ENCODE data around the gene INPP5F. TPM values are rescaled to one million over a fixed set of nuclear protein-coding genes. Genes with fewer than 3 reads are reported as not detected.

The INPP5F gene
- total and polyA plus RNA-seq, 2 experiments from 2014 or later = 41.4 to 86.0 TPM

DNA sequence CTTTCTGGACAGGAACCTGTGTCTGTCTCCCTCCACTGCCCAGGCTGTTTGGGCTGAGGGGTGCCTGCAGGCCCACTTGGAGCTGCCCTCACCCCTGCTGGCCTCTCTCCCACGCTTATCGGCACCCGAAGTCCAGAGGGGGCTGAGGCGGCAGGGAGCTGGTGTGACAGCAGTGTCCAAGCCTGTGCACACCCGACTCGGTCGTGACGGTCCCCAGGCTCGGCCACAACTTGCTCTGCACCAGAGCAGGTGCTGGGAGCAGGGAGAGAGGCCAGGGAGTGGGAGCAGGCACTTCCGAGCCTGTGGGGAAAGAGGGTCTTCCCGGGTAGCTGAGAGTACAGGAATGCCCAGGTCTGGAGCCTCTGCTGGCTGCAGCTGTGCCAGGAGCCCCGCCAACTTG lies 23.0 kb downstream of the INPP5F start:
- ATAC-seq (no peak; the same call in 2 of the 3 replicates), DNase-seq (ENCODE audit: low spot score) (no peak)
- peaks cover 24% of the 10 kb centered on the region for H3K79me2 ChIP-seq (replicated peaks; ENCODE audit: insufficient read depth)
- no peak overlapping the region for H3K4me2 ChIP-seq
- Mint-ChIP-seq H3K27me3 (ENCODE audit: insufficient read depth, low read depth, poor library complexity) (peaks cover 3% of the 10 kb centered on the region), H3K9me3 (peaks cover 11% of the 10 kb centered on the region), H3K4me3 (no peak overlapping the region), H3K27ac (no peak overlapping the region), H3K4me1 (peaks cover 14% of the 10 kb centered on the region), H3K36me3 (ENCODE audit: low read depth) (peaks cover 15% of the 10 kb centered on the region; the same call in 2 of the 3 replicates)
- H3K27ac ChIP-seq (ENCODE audit: low read depth) = no peak overlapping the region
- no peaks in the 10 kb centered on the region for H4K20me1 ChIP-seq (replicated peaks; ENCODE audit: insufficient read depth)
- H3K4me1 ChIP-seq (ENCODE audit: insufficient read depth) = no peaks in the 10 kb centered on the region
- no peaks in the 10 kb centered on the region for H3F3A ChIP-seq (replicated peaks; ENCODE audit: low read depth)
- H3K9me2 ChIP-seq (ENCODE audit: insufficient read depth) = no peaks in the 10 kb centered on the region
- TF ChIP-seq ZNF331 (CRISPR knock-in tag; IDR thresholded peaks at IDR 0.05; ENCODE audit: low read depth) = no peak
- TF ChIP-seq, protein P1, sequence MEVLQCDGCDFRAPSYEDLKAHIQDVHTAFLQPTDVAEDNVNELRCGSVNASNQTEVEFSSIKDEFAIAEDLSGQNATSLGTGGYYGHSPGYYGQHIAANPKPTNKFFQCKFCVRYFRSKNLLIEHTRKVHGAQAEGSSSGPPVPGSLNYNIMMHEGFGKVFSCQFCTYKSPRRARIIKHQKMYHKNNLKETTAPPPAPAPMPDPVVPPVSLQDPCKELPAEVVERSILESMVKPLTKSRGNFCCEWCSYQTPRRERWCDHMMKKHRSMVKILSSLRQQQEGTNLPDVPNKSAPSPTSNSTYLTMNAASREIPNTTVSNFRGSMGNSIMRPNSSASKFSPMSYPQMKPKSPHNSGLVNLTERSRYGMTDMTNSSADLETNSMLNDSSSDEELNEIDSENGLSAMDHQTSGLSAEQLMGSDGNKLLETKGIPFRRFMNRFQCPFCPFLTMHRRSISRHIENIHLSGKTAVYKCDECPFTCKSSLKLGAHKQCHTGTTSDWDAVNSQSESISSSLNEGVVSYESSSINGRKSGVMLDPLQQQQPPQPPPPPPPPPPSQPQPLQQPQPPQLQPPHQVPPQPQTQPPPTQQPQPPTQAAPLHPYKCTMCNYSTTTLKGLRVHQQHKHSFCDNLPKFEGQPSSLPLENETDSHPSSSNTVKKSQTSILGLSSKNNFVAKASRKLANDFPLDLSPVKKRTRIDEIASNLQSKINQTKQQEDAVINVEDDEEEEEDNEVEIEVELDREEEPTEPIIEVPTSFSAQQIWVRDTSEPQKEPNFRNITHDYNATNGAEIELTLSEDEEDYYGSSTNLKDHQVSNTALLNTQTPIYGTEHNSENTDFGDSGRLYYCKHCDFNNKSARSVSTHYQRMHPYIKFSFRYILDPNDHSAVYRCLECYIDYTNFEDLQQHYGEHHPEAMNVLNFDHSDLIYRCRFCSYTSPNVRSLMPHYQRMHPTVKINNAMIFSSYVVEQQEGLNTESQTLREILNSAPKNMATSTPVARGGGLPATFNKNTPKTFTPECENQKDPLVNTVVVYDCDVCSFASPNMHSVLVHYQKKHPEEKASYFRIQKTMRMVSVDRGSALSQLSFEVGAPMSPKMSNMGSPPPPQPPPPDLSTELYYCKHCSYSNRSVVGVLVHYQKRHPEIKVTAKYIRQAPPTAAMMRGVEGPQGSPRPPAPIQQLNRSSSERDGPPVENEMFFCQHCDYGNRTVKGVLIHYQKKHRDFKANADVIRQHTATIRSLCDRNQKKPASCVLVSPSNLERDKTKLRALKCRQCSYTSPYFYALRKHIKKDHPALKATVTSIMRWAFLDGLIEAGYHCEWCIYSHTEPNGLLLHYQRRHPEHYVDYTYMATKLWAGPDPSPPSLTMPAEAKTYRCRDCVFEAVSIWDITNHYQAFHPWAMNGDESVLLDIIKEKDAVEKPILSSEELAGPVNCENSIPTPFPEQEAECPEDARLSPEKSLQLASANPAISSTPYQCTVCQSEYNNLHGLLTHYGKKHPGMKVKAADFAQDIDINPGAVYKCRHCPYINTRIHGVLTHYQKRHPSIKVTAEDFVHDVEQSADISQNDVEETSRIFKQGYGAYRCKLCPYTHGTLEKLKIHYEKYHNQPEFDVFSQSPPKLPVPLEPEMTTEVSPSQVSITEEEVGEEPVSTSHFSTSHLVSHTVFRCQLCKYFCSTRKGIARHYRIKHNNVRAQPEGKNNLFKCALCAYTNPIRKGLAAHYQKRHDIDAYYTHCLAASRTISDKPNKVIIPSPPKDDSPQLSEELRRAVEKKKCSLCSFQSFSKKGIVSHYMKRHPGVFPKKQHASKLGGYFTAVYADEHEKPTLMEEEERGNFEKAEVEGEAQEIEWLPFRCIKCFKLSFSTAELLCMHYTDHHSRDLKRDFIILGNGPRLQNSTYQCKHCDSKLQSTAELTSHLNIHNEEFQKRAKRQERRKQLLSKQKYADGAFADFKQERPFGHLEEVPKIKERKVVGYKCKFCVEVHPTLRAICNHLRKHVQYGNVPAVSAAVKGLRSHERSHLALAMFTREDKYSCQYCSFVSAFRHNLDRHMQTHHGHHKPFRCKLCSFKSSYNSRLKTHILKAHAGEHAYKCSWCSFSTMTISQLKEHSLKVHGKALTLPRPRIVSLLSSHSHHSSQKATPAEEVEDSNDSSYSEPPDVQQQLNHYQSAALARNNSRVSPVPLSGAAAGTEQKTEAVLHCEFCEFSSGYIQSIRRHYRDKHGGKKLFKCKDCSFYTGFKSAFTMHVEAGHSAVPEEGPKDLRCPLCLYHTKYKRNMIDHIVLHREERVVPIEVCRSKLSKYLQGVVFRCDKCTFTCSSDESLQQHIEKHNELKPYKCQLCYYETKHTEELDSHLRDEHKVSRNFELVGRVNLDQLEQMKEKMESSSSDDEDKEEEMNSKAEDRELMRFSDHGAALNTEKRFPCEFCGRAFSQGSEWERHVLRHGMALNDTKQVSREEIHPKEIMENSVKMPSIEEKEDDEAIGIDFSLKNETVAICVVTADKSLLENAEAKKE (CRISPR knock-in tag; IDR thresholded peaks at IDR 0.05) = no peak
- TF ChIP-seq EZH2phosphoT487 (IDR thresholded peaks at IDR 0.05; ENCODE audit: unreplicated experiment) = no peak
- no peak for TF ChIP-seq STAT1 (IDR thresholded peaks at IDR 0.05; ENCODE audit: unreplicated experiment)
- TF ChIP-seq, protein P2, sequence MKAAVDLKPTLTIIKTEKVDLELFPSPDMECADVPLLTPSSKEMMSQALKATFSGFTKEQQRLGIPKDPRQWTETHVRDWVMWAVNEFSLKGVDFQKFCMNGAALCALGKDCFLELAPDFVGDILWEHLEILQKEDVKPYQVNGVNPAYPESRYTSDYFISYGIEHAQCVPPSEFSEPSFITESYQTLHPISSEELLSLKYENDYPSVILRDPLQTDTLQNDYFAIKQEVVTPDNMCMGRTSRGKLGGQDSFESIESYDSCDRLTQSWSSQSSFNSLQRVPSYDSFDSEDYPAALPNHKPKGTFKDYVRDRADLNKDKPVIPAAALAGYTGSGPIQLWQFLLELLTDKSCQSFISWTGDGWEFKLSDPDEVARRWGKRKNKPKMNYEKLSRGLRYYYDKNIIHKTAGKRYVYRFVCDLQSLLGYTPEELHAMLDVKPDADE (IDR thresholded peaks at IDR 0.05) = no peak
- no peak for TF ChIP-seq JUNB (IDR thresholded peaks at IDR 0.05; ENCODE audit: unreplicated experiment)
- TF ChIP-seq, protein P3, sequence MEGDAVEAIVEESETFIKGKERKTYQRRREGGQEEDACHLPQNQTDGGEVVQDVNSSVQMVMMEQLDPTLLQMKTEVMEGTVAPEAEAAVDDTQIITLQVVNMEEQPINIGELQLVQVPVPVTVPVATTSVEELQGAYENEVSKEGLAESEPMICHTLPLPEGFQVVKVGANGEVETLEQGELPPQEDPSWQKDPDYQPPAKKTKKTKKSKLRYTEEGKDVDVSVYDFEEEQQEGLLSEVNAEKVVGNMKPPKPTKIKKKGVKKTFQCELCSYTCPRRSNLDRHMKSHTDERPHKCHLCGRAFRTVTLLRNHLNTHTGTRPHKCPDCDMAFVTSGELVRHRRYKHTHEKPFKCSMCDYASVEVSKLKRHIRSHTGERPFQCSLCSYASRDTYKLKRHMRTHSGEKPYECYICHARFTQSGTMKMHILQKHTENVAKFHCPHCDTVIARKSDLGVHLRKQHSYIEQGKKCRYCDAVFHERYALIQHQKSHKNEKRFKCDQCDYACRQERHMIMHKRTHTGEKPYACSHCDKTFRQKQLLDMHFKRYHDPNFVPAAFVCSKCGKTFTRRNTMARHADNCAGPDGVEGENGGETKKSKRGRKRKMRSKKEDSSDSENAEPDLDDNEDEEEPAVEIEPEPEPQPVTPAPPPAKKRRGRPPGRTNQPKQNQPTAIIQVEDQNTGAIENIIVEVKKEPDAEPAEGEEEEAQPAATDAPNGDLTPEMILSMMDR (conservative IDR thresholded peaks at IDR 0.05; ENCODE audit: low read depth in 2 of 2) = no peak
- H3K27me3 ChIP-seq (ENCODE audit: insufficient read depth) = no peaks in the 10 kb centered on the region
- no peak overlapping the region for H3K4me3 ChIP-seq
- no peaks in the 10 kb centered on the region for H3K36me3 ChIP-seq (ENCODE audit: insufficient read depth)
- H2AFZ ChIP-seq = no peak overlapping the region
